DOHH2 (cell line): ENCODE results near the gene METTL22.

Experiments used
- H3F3A ChIP-seq: fragments of 200-600 bp; sonication (generic), shearing (Covaris generic); 2 replicates; pipeline ENCODE4 v1.6.0; 2016; ENCODE audit warnings: antibody characterized with exemption, mild to moderate bottlenecking; ENCODE audit not compliant: control insufficient read depth, insufficient read depth
- H3K27ac ChIP-seq: fragments of 200-600 bp; sonication (generic); 2 replicates; pipeline ENCODE4 v1.5.1; 2014; ENCODE audit warnings: low read depth, mild to moderate bottlenecking, low read length, moderate library complexity
- H3K27me3 ChIP-seq: fragments of 200-600 bp; sonication (generic); 2 replicates; pipeline ENCODE4 v1.6.1; 2014; ENCODE audit warnings: mild to moderate bottlenecking, low read length, mixed read lengths; ENCODE audit not compliant: control insufficient read depth
- H3K36me3 ChIP-seq: fragments of 200-600 bp; sonication (generic); 2 replicates; pipeline ENCODE4 v1.6.1; 2014; ENCODE audit warnings: mild to moderate bottlenecking, low read length, moderate library complexity, mixed read lengths; ENCODE audit not compliant: control insufficient read depth
- H3K4me1 ChIP-seq: fragments of 200-600 bp; sonication (generic); 2 replicates; pipeline ENCODE4 v1.6.1; 2014; ENCODE audit warnings: mild to moderate bottlenecking, low read length, mixed read lengths; ENCODE audit not compliant: control insufficient read depth
- H3K4me2 ChIP-seq: fragments of 200-600 bp; sonication (generic); 2 replicates; pipeline ENCODE4 v1.6.0; 2014; ENCODE audit warnings: mild to moderate bottlenecking, low read length, moderate library complexity
- H3K4me3 ChIP-seq: fragments of 200-600 bp; sonication (generic); 2 replicates; pipeline ENCODE4 v1.5.1; 2014; ENCODE audit warnings: mild to moderate bottlenecking, low read length, mixed read lengths
- H3K79me2 ChIP-seq: fragments of 200-600 bp; sonication (generic); 2 replicates; pipeline ENCODE4 v1.6.1; 2014; ENCODE audit warnings: mild to moderate bottlenecking, low read length, mixed read lengths; ENCODE audit not compliant: control insufficient read depth
- H3K9me2 ChIP-seq: fragments of 200-600 bp; sonication (generic); replicated peaks from 2 replicates; pipeline ENCODE4 v1.6.1; 2014; ENCODE audit warnings: mild to moderate bottlenecking, low read length, mixed read lengths; ENCODE audit not compliant: control insufficient read depth
- H3K9me3 ChIP-seq: fragments of 200-600 bp; sonication (generic); 2 replicates; pipeline ENCODE4 v1.6.1; 2014; ENCODE audit warnings: antibody characterized with exemption, low read length, mixed read lengths; ENCODE audit not compliant: control insufficient read depth, insufficient read depth
- H4K20me1 ChIP-seq: fragments of 200-600 bp; sonication (generic); 2 replicates; pipeline ENCODE4 v1.6.0; 2014; ENCODE audit warnings: low read depth, mild to moderate bottlenecking, antibody characterized with exemption, low read length, moderate library complexity; ENCODE audit not compliant: control insufficient read depth, insufficient read depth
- EZH2phosphoT487 ChIP-seq: fragments of 200-600 bp; sonication (generic); IDR thresholded peaks from 2 replicates; pipeline ENCODE4 v1.6.1; 2017; ENCODE audit warnings: borderline replicate concordance, mild to moderate bottlenecking, antibody characterized with exemption, low read length, moderate library complexity, mixed read lengths
- TF ChIP-seq, protein P1 (sequence below): fragments of 200-600 bp; sonication (generic); IDR thresholded peaks from one replicate; pipeline ENCODE4 v1.5.1; 2014; ENCODE audit warnings: antibody characterized with exemption, mild to moderate bottlenecking, low read depth, low read length; ENCODE audit not compliant: poor library complexity, severe bottlenecking

Gene METTL22

DNA sequence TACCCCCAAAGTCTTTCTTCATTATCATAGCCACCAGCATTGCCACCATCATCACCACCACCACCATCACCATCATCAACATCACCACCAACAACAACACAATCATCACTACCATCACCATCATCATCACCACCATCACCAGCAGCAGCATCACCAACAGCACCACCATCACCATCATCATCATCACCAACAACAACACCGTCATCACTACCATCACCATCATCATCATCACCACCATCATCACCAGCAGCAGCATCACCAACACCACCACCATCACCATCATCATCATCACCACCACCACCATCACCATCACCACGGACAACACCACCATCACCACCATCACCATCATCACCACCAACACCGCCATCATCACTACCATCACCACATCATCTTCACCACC, 30.7 kb upstream of the METTL22 start:
- Histone ChIP-seq H3K4me2 (no peak overlapping the region), H3K27me3 (no peaks in the 10 kb centered on the region), H3K4me1 (no peaks in the 10 kb centered on the region), H3K27ac (no peak overlapping the region), H3K4me3 (no peak overlapping the region), H3K9me3 (no peaks in the 10 kb centered on the region), H4K20me1 (no peaks in the 10 kb centered on the region), H3K9me2 (no peaks in the 10 kb centered on the region), H3K79me2 (no peaks in the 10 kb centered on the region), H3F3A (no peaks in the 10 kb centered on the region), H3K36me3 (no peaks in the 10 kb centered on the region)
- no peak for TF ChIP-seq EZH2phosphoT487
- TF ChIP-seq, protein P1, sequence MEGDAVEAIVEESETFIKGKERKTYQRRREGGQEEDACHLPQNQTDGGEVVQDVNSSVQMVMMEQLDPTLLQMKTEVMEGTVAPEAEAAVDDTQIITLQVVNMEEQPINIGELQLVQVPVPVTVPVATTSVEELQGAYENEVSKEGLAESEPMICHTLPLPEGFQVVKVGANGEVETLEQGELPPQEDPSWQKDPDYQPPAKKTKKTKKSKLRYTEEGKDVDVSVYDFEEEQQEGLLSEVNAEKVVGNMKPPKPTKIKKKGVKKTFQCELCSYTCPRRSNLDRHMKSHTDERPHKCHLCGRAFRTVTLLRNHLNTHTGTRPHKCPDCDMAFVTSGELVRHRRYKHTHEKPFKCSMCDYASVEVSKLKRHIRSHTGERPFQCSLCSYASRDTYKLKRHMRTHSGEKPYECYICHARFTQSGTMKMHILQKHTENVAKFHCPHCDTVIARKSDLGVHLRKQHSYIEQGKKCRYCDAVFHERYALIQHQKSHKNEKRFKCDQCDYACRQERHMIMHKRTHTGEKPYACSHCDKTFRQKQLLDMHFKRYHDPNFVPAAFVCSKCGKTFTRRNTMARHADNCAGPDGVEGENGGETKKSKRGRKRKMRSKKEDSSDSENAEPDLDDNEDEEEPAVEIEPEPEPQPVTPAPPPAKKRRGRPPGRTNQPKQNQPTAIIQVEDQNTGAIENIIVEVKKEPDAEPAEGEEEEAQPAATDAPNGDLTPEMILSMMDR, result no peak

DNA sequence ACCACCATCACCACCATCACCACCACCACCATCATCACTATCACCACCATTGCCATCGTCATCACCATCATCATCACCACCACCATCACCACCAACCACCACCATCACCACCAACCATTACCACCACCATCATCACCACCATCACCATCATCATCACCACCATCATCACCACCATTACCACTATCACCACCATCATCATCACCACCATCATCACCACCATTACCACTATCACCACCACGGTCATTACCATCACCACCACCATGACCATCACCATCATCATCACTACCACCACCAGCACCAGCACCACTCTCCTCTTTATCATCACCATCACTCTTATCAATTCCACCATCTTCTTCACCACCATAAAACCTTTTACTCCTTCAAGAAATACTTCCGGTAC, 30.0 kb upstream of the METTL22 start:
- H3K27me3 ChIP-seq, result no peaks in the 10 kb centered on the region
- H3K9me3 ChIP-seq, result no peaks in the 10 kb centered on the region
- no peak for TF ChIP-seq EZH2phosphoT487
- TF ChIP-seq, protein P1, result no peak
- no peaks in the 10 kb centered on the region for H4K20me1 ChIP-seq
- H3K79me2 ChIP-seq, result no peaks in the 10 kb centered on the region
- no peak overlapping the region for H3K27ac ChIP-seq
- no peaks in the 10 kb centered on the region for H3K36me3 ChIP-seq
- no peak overlapping the region for H3K4me2 ChIP-seq
- H3F3A ChIP-seq, result no peaks in the 10 kb centered on the region
- no peaks in the 10 kb centered on the region for H3K9me2 ChIP-seq
- no peaks in the 10 kb centered on the region for H3K4me1 ChIP-seq
- no peak overlapping the region for H3K4me3 ChIP-seq

DNA sequence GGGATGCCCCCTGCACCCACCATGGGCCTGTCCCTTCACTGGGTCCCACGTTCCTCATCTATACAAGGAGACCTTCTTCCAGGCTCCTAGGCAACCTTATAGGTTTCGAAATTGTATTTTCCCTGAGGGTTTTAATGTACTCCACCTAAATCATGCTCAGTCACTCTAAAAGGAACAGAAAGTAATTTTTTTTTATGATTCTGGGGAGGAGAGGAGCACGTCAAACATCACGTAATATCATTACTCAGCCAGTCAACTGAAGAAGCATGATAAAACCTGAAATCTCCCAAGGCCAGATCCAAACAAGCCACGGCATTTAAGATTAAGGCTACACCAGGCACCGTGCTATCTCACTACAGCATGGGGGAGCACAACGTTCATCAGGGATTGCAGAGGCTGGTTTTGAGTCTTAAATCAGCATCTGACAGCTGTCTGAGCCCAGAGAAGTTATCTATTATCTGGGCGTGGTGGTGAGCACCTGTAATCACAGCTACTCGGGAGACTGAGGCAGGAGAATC, 27.3 kb upstream of the METTL22 start:
- Histone ChIP-seq H3K4me2 (no peak overlapping the region), H3K79me2 (no peaks in the 10 kb centered on the region)
- TF ChIP-seq, protein P1, result no peak
- TF ChIP-seq EZH2phosphoT487, result no peak

DNA sequence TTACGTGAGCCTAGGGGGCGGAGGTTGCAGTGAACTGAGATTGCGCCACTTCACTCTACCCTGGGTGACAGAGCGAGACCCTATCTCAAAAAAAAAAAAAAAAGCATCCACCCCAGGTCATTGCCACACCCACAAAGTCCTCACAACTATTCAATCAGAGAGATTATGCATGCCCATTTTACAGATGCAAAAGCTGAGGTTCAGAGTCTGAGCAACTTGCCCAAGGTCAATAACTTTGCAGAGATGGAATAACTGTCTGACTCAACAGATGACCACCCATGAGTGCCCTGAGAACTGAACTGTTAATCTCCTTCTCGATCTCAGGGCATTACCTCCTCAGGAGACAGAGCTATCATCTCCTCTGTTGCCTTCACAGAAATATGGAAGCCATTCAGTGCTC, 25.7 kb upstream of the METTL22 start:
- no peaks in the 10 kb centered on the region for H3K36me3 ChIP-seq
- TF ChIP-seq, protein P1, result no peak
- no peak for TF ChIP-seq EZH2phosphoT487

More for the DNA sequence above, 27.3 kb upstream of the METTL22 start:
- H3K36me3 ChIP-seq, result no peaks in the 10 kb centered on the region
- H3K4me1 ChIP-seq, result no peaks in the 10 kb centered on the region
- no peaks in the 10 kb centered on the region for H3K27me3 ChIP-seq
- H3K27ac ChIP-seq, result no peak overlapping the region
- no peaks in the 10 kb centered on the region for H3F3A ChIP-seq
- H4K20me1 ChIP-seq, result no peaks in the 10 kb centered on the region
- no peak overlapping the region for H3K4me3 ChIP-seq
- no peaks in the 10 kb centered on the region for H3K9me3 ChIP-seq
- H3K9me2 ChIP-seq, result no peaks in the 10 kb centered on the region

More for the DNA sequence above, 25.7 kb upstream of the METTL22 start:
- Histone ChIP-seq H3F3A (no peaks in the 10 kb centered on the region), H3K4me2 (no peak overlapping the region), H3K4me3 (no peak overlapping the region), H3K27ac (no peak overlapping the region), H3K27me3 (no peaks in the 10 kb centered on the region), H3K79me2 (no peaks in the 10 kb centered on the region), H3K9me2 (no peaks in the 10 kb centered on the region), H3K9me3 (no peaks in the 10 kb centered on the region), H4K20me1 (no peaks in the 10 kb centered on the region), H3K4me1 (no peaks in the 10 kb centered on the region)
